ENCODE data around the gene INHBB.

INHBB gene

GRCh38 chr2:120375251-120376020 lies 29.5 kb downstream of the INHBB start:
- Histone ChIP-seq H3K4me3 (ENCODE audit: low read length) (no peak overlapping the region), H3K9me3 (ENCODE audit: control insufficient read depth, low read length) (peaks cover 2% of the 10 kb centered on the region), H3K36me3 (ENCODE audit: control insufficient read depth, insufficient read depth, low read length, severe bottlenecking) (no peaks in the 10 kb centered on the region), H3K27me3 (replicated peaks; ENCODE audit: control insufficient read depth, insufficient read depth, low read length) (peaks cover 58% of the 10 kb centered on the region), H3K4me1 (ENCODE audit: control insufficient read depth, insufficient read depth, low read length) (no peaks in the 10 kb centered on the region), H3K9ac (ENCODE audit: low read length) (no peak overlapping the region)
- no peak for DNase-seq (ENCODE audit: low read depth)

GRCh38 chr2:120376101-120376500 lies 30.2 kb downstream of the INHBB start:
- H3K4me1 ChIP-seq (ENCODE audit: control insufficient read depth, insufficient read depth, low read length): no peaks in the 10 kb centered on the region
- no peak for DNase-seq (ENCODE audit: low read depth)
- no peaks in the 10 kb centered on the region for H3K36me3 ChIP-seq (ENCODE audit: control insufficient read depth, insufficient read depth, low read length, severe bottlenecking)
- H3K9me3 ChIP-seq (ENCODE audit: control insufficient read depth, low read length): peaks cover 2% of the 10 kb centered on the region
- peaks cover 64% of the 10 kb centered on the region for H3K27me3 ChIP-seq (replicated peaks; ENCODE audit: control insufficient read depth, insufficient read depth, low read length)
- H3K9ac ChIP-seq (ENCODE audit: low read length): no peak overlapping the region
- H3K4me3 ChIP-seq (ENCODE audit: low read length): no peak overlapping the region

- H3K9ac ChIP-seq (ENCODE audit: low read length): no peak overlapping the region
- H3K27me3 ChIP-seq (replicated peaks; ENCODE audit: control insufficient read depth, insufficient read depth, low read length): peaks cover 65% of the 10 kb centered on the region
- no peaks in the 10 kb centered on the region for H3K4me1 ChIP-seq (ENCODE audit: control insufficient read depth, insufficient read depth, low read length)
- no peaks in the 10 kb centered on the region for H3K36me3 ChIP-seq (ENCODE audit: control insufficient read depth, insufficient read depth, low read length, severe bottlenecking)
- no peak for DNase-seq (ENCODE audit: low read depth)
- no peak overlapping the region for H3K4me3 ChIP-seq (ENCODE audit: low read length)
- peaks cover 2% of the 10 kb centered on the region for H3K9me3 ChIP-seq (ENCODE audit: control insufficient read depth, low read length)
These were observed 31.0 kb downstream of the INHBB start for GRCh38 chr2:120376679-120377640.

GRCh38 chr2:120378605-120379004 lies 32.7 kb downstream of the INHBB start:
- Histone ChIP-seq H3K36me3 (ENCODE audit: control insufficient read depth, insufficient read depth, low read length, severe bottlenecking) (no peaks in the 10 kb centered on the region), H3K9me3 (ENCODE audit: control insufficient read depth, low read length) (peaks cover 2% of the 10 kb centered on the region), H3K9ac (ENCODE audit: low read length) (no peak overlapping the region), H3K4me3 (ENCODE audit: low read length) (no peak overlapping the region), H3K27me3 (replicated peaks; ENCODE audit: control insufficient read depth, insufficient read depth, low read length) (peaks cover 72% of the 10 kb centered on the region), H3K4me1 (ENCODE audit: control insufficient read depth, insufficient read depth, low read length) (no peaks in the 10 kb centered on the region)
- no peak for DNase-seq (ENCODE audit: low read depth)

- Histone ChIP-seq H3K27me3 (replicated peaks; ENCODE audit: control insufficient read depth, insufficient read depth, low read length) (peaks cover 78% of the 10 kb centered on the region), H3K36me3 (ENCODE audit: control insufficient read depth, insufficient read depth, low read length, severe bottlenecking) (no peaks in the 10 kb centered on the region), H3K9ac (ENCODE audit: low read length) (no peak overlapping the region), H3K9me3 (ENCODE audit: control insufficient read depth, low read length) (peaks cover 2% of the 10 kb centered on the region), H3K4me3 (ENCODE audit: low read length) (no peak overlapping the region), H3K4me1 (ENCODE audit: control insufficient read depth, insufficient read depth, low read length) (no peaks in the 10 kb centered on the region)
- DNase-seq (ENCODE audit: low read depth): no peak
These were observed 34.3 kb downstream of the INHBB start for GRCh38 chr2:120379916-120380893.

- H3K4me3 ChIP-seq (ENCODE audit: low read length): no peak overlapping the region
- peaks cover 2% of the 10 kb centered on the region for H3K9me3 ChIP-seq (ENCODE audit: control insufficient read depth, low read length)
- no peak overlapping the region for H3K9ac ChIP-seq (ENCODE audit: low read length)
- H3K36me3 ChIP-seq (ENCODE audit: control insufficient read depth, insufficient read depth, low read length, severe bottlenecking): no peaks in the 10 kb centered on the region
- no peak for DNase-seq (ENCODE audit: low read depth)
- peaks cover 74% of the 10 kb centered on the region for H3K27me3 ChIP-seq (replicated peaks; ENCODE audit: control insufficient read depth, insufficient read depth, low read length)
- no peaks in the 10 kb centered on the region for H3K4me1 ChIP-seq (ENCODE audit: control insufficient read depth, insufficient read depth, low read length)
These were observed 35.3 kb downstream of the INHBB start for GRCh38 chr2:120381192-120381591.

GRCh38 chr2:120381661-120382060 lies 35.7 kb downstream of the INHBB start:
- Histone ChIP-seq H3K9me3 (ENCODE audit: control insufficient read depth, low read length) (peaks cover 2% of the 10 kb centered on the region), H3K4me1 (ENCODE audit: control insufficient read depth, insufficient read depth, low read length) (no peaks in the 10 kb centered on the region), H3K36me3 (ENCODE audit: control insufficient read depth, insufficient read depth, low read length, severe bottlenecking) (no peaks in the 10 kb centered on the region), H3K27me3 (replicated peaks; ENCODE audit: control insufficient read depth, insufficient read depth, low read length) (peaks cover 70% of the 10 kb centered on the region), H3K4me3 (ENCODE audit: low read length) (no peak overlapping the region), H3K9ac (ENCODE audit: low read length) (no peak overlapping the region)
- DNase-seq (ENCODE audit: low read depth): no peak

GRCh38 chr2:120382541-120383144 lies 36.7 kb downstream of the INHBB start:
- Histone ChIP-seq H3K27me3 (replicated peaks; ENCODE audit: control insufficient read depth, insufficient read depth, low read length) (peaks cover 67% of the 10 kb centered on the region), H3K9ac (ENCODE audit: low read length) (no peak overlapping the region), H3K4me3 (ENCODE audit: low read length) (no peak overlapping the region), H3K9me3 (ENCODE audit: control insufficient read depth, low read length) (no peaks in the 10 kb centered on the region), H3K4me1 (ENCODE audit: control insufficient read depth, insufficient read depth, low read length) (no peaks in the 10 kb centered on the region), H3K36me3 (ENCODE audit: control insufficient read depth, insufficient read depth, low read length, severe bottlenecking) (no peaks in the 10 kb centered on the region)
- no peak for DNase-seq (ENCODE audit: low read depth)

- Histone ChIP-seq H3K4me3 (ENCODE audit: low read length) (no peak overlapping the region), H3K9ac (ENCODE audit: low read length) (no peak overlapping the region), H3K27me3 (replicated peaks; ENCODE audit: control insufficient read depth, insufficient read depth, low read length) (peaks cover 67% of the 10 kb centered on the region), H3K36me3 (ENCODE audit: control insufficient read depth, insufficient read depth, low read length, severe bottlenecking) (no peaks in the 10 kb centered on the region), H3K9me3 (ENCODE audit: control insufficient read depth, low read length) (no peaks in the 10 kb centered on the region), H3K4me1 (ENCODE audit: control insufficient read depth, insufficient read depth, low read length) (no peaks in the 10 kb centered on the region)
- DNase-seq (ENCODE audit: low read depth): no peak
These were observed 37.3 kb downstream of the INHBB start for GRCh38 chr2:120383191-120383590.

- Histone ChIP-seq H3K4me1 (ENCODE audit: control insufficient read depth, insufficient read depth, low read length) (no peaks in the 10 kb centered on the region), H3K36me3 (ENCODE audit: control insufficient read depth, insufficient read depth, low read length, severe bottlenecking) (no peaks in the 10 kb centered on the region), H3K27me3 (replicated peaks; ENCODE audit: control insufficient read depth, insufficient read depth, low read length) (peaks cover 66% of the 10 kb centered on the region), H3K4me3 (ENCODE audit: low read length) (no peak overlapping the region), H3K9ac (ENCODE audit: low read length) (no peak overlapping the region), H3K9me3 (ENCODE audit: control insufficient read depth, low read length) (no peaks in the 10 kb centered on the region)
- no peak for DNase-seq (ENCODE audit: low read depth)
These were observed 37.9 kb downstream of the INHBB start for GRCh38 chr2:120383631-120384340.
